PC-9 (cell line): Measurements from ENCODE around the gene MITF. TPM values are rescaled to one million over a fixed set of nuclear protein-coding genes. Genes with fewer than 3 reads are reported as not detected.

Source experiments
- BruUV-seq: library from RNA; stranded (reverse); fragments of 400-500 nt; replicated peaks from 2 replicates; lab custom pipeline; 2021; lab: Mats Ljungman, UMichigan
- CTCF ChIA-PET: fragments of 300-600 bp; sonication (Branson Sonifier 250); formaldehyde crosslinking; loops from one replicate; lab custom pipeline; 2022; ENCODE audit warnings: antibody characterized with exemption; lab: Charles Lee
- POLR2A ChIA-PET: fragments of 300-600 bp; sonication (Branson Sonifier 250); formaldehyde crosslinking; loops from one replicate; lab custom pipeline; 2022; ENCODE audit warnings: antibody characterized with exemption; ENCODE audit not compliant: unreplicated experiment; lab: Charles Lee
- DNase-seq, 2 experiments: peaks; one replicate each; pipeline versions ENCODE4 v3.0.0 to v3.0.0-alpha.2; 2015 to 2022; ENCODE audit warnings: mixed read lengths in 1 of 2
- H2AFZ ChIP-seq: fragments of 200-600 bp; sonication (generic); 2 replicates; pipeline ENCODE4 v1.8.1; 2017; ENCODE audit warnings: antibody characterized with exemption
- H3F3A ChIP-seq: fragments of 200-600 bp; sonication (generic); 2 replicates; pipeline ENCODE4 v1.8.1; 2017; ENCODE audit warnings: antibody characterized with exemption, mild to moderate bottlenecking, low read depth; ENCODE audit not compliant: insufficient read depth
- H3K27ac ChIP-seq: fragments of 200-600 bp; sonication (generic); 2 replicates; pipeline ENCODE4 v1.6.1; 2016; ENCODE audit warnings: mixed run types
- H3K27me3 ChIP-seq: fragments of 200-600 bp; sonication (generic); 2 replicates; pipeline ENCODE4 v1.6.1; 2016; ENCODE audit warnings: low read depth, mixed run types; ENCODE audit not compliant: insufficient read depth
- H3K36me3 ChIP-seq: fragments of 200-600 bp; sonication (generic); 2 replicates; pipeline ENCODE4 v1.6.1; 2016; ENCODE audit warnings: low read depth, mixed run types
- H3K4me1 ChIP-seq: fragments of 200-600 bp; sonication (generic); replicated peaks from 2 replicates; pipeline ENCODE4 v1.6.1; 2016; ENCODE audit warnings: mixed run types; ENCODE audit not compliant: insufficient read depth
- H3K4me2 ChIP-seq: fragments of 200-600 bp; sonication (generic); 2 replicates; pipeline ENCODE4 v1.6.1; 2017; ENCODE audit warnings: mixed run types
- H3K4me3 ChIP-seq: fragments of 200-600 bp; sonication (generic); 2 replicates; pipeline ENCODE4 v1.6.1; 2016; ENCODE audit warnings: mixed run types
- H3K79me2 ChIP-seq: fragments of 200-600 bp; sonication (generic); 2 replicates; pipeline ENCODE4 v1.6.1; 2017; ENCODE audit warnings: low read depth, mixed run types
- H3K9me2 ChIP-seq: fragments of 200-600 bp; sonication (generic); 2 replicates; pipeline ENCODE4 v1.8.1; 2017; ENCODE audit warnings: mild to moderate bottlenecking; ENCODE audit not compliant: insufficient read depth
- H3K9me3 ChIP-seq: fragments of 200-600 bp; sonication (generic); 2 replicates; pipeline ENCODE4 v1.8.1; 2016; ENCODE audit warnings: low read depth; ENCODE audit not compliant: insufficient read depth
- H4K20me1 ChIP-seq: fragments of 200-600 bp; sonication (generic); 2 replicates; pipeline ENCODE4 v1.8.1; 2017; ENCODE audit not compliant: insufficient read depth
- CTCF ChIP-seq: fragments of 200-600 bp; sonication (generic); conservative IDR thresholded peaks from 2 replicates; pipeline ENCODE4 v1.6.1; 2017; ENCODE audit warnings: mixed run types, antibody characterized with exemption, mild to moderate bottlenecking, moderate library complexity
- EZH2 ChIP-seq: fragments of 200-600 bp; sonication (generic); IDR thresholded peaks from 2 replicates; pipeline ENCODE4 v1.8.0; 2017; ENCODE audit warnings: antibody characterized with exemption, low read depth
- intact Hi-C: fragments of 100-400 bp; cut with micrococcal nuclease; formaldehyde crosslinking; loops from one replicate; pipeline ENCODE4 v1.10.0; 2022; ENCODE audit not compliant: unreplicated experiment
- total RNA-seq: library from RNA; stranded (reverse); gene quantifications from 2 replicates; pipeline ENCODE4 v1.2.3, GENCODE V29; 2021

MITF gene
- total RNA-seq, 1 experiment from 2014 or later = 15.5 TPM

GRCh38 chr3:69716119-69716518 lies 23.1 kb upstream of the MITF start:
- intact Hi-C loops = no loop called here

GRCh38 chr3:69718866-69719586 lies 20.2 kb upstream of the MITF start:
- no peak for DNase-seq
- Histone ChIP-seq H3K9me3 (no peaks in the 10 kb centered on the region), H4K20me1 (no peaks in the 10 kb centered on the region), H3K36me3 (no peaks in the 10 kb centered on the region), H2AFZ (no peak overlapping the region), H3K27me3 (no peaks in the 10 kb centered on the region), H3K4me1 (no peaks in the 10 kb centered on the region), H3K4me2 (no peak overlapping the region), H3K27ac (no peak overlapping the region), H3K4me3 (no peak overlapping the region), H3F3A (no peaks in the 10 kb centered on the region), H3K79me2 (no peaks in the 10 kb centered on the region), H3K9me2 (no peaks in the 10 kb centered on the region)
- intact Hi-C loops = no loop called here
- BruUV-seq = no TSS peak
- POLR2A ChIA-PET = no interaction called here
- TF ChIP-seq CTCF (no peak), EZH2 (no peak)
- CTCF ChIA-PET = interaction anchor here (0.7 kb wide), 1 partner anchor 558 kb away, joined by 3 read pairs; no protein-coding TSS in a partner anchor

More at GRCh38 chr3:69716119-69716518, 23.1 kb upstream of the MITF start:
- H3K4me3 ChIP-seq = no peak overlapping the region
- H3K36me3 ChIP-seq = no peaks in the 10 kb centered on the region
- POLR2A ChIA-PET = no interaction called here
- no peak overlapping the region for H3K4me2 ChIP-seq
- no peaks in the 10 kb centered on the region for H4K20me1 ChIP-seq
- CTCF ChIA-PET = no interaction called here
- no peak overlapping the region for H3K27ac ChIP-seq
- no peaks in the 10 kb centered on the region for H3F3A ChIP-seq
- no peaks in the 10 kb centered on the region for H3K9me2 ChIP-seq
- no peak overlapping the region for H2AFZ ChIP-seq
- no peak for DNase-seq
- H3K27me3 ChIP-seq = no peaks in the 10 kb centered on the region
- no peak for TF ChIP-seq CTCF
- no peak for TF ChIP-seq EZH2
- H3K4me1 ChIP-seq = no peaks in the 10 kb centered on the region
- no peaks in the 10 kb centered on the region for H3K9me3 ChIP-seq
- no peaks in the 10 kb centered on the region for H3K79me2 ChIP-seq
- BruUV-seq = no TSS peak

GRCh38 chr3:69719587-69720122 lies 19.6 kb upstream of the MITF start:
- no peaks in the 10 kb centered on the region for H3F3A ChIP-seq
- no peak overlapping the region for H2AFZ ChIP-seq
- H3K4me2 ChIP-seq = no peak overlapping the region
- no TSS peak for BruUV-seq
- no peak overlapping the region for H3K4me3 ChIP-seq
- no peaks in the 10 kb centered on the region for H3K9me3 ChIP-seq
- no peak for DNase-seq
- H3K36me3 ChIP-seq = no peaks in the 10 kb centered on the region
- intact Hi-C loops = no loop called here
- POLR2A ChIA-PET = no interaction called here
- H3K27ac ChIP-seq = no peak overlapping the region
- TF ChIP-seq EZH2 (no peak), CTCF (no peak)
- H3K9me2 ChIP-seq = no peaks in the 10 kb centered on the region
- no peaks in the 10 kb centered on the region for H3K4me1 ChIP-seq
- no peaks in the 10 kb centered on the region for H3K27me3 ChIP-seq
- no peaks in the 10 kb centered on the region for H3K79me2 ChIP-seq
- H4K20me1 ChIP-seq = no peaks in the 10 kb centered on the region
- CTCF ChIA-PET = interaction anchor here (0.7 kb wide), 1 partner anchor 558 kb away, joined by 3 read pairs; no protein-coding TSS in a partner anchor
